GM12878 (cell line): ENCODE measurements around the gene SUPT3H. TPM values are rescaled to one million over a fixed set of nuclear protein-coding genes. Genes with fewer than 3 reads are reported as not detected.

ENCODE experiments used
- EZH2 ChIP-seq: IDR thresholded peaks from 2 replicates; pipeline ENCODE4 v1.6.1; 2012; ENCODE audit warnings: low read depth, mild to moderate bottlenecking, control low read depth, inconsistent platforms, low read length, borderline replicate concordance; ENCODE audit not compliant: control insufficient read depth
- MEF2B ChIP-seq: fragments of 450-650 bp; IDR thresholded peaks from 2 replicates; pipeline ENCODE4 v1.6.1; 2018; ENCODE audit warnings: mild to moderate bottlenecking, moderate library complexity; ENCODE audit not compliant: partially characterized antibody, poor library complexity, severe bottlenecking
- polyA plus RNA-seq, 11 experiments: library from polyadenylated mRNA; depleted of rRNA in 4 of 11; unstranded in 6 of 11; stranded (reverse) in 5 of 11; fragments of >200 nt; fragmentation: Nextera tagmentation in 4 of 11; fragmentation: Illumina TruSeq in 1 of 11; extraction: Ambion mirVana in 4 of 11; extraction: Trizol in 1 of 11; gene quantifications; 1 replicate in 1 of 11; 2 replicates in 10 of 11; pipeline versions ENCODE4 v1.2.1 to v1.2.3, GENCODE V29; 2011 to 2016; ENCODE audit warnings: inconsistent platforms in 2 of 11, missing spikeins in 2 of 11, low read depth in 1 of 11
- total RNA-seq, 4 experiments: library from RNA; depleted of rRNA in 3 of 4; stranded (reverse); fragments of >200 nt in 3 of 4; fragmentation: Illumina TruSeq in 1 of 4; extraction: Trizol in 1 of 4; gene quantifications; 2 replicates each; pipeline versions ENCODE4 v1.2.1 to v1.2.3, GENCODE V29; 2013 to 2021
- TF ChIP-seq, protein P1 (sequence below): fragments of 450-650 bp; IDR thresholded peaks from 2 replicates; pipeline ENCODE4 v1.6.1; 2018; ENCODE audit warnings: borderline replicate concordance, mild to moderate bottlenecking; ENCODE audit not compliant: partially characterized antibody
- TF ChIP-seq, protein P2 (sequence below): fragments of 450-650 bp; IDR thresholded peaks from 2 replicates; pipeline ENCODE4 v1.6.1; 2018; ENCODE audit warnings: mild to moderate bottlenecking, low read depth, moderate library complexity; ENCODE audit not compliant: partially characterized antibody
- TF ChIP-seq, protein P3 (sequence below): IDR thresholded peaks from 2 replicates; pipeline ENCODE4 v1.6.1; 2011; ENCODE audit warnings: mild to moderate bottlenecking, low read depth, low read length, moderate library complexity; ENCODE audit not compliant: insufficient replicate concordance

SUPT3H gene
- total and polyA plus RNA-seq, 10 of the 15 experiments (the other 5 are each of a cell fraction or from before 2014, with no cell fraction given) = 0.51 to 3.7 (median 2.0) TPM

DNA sequence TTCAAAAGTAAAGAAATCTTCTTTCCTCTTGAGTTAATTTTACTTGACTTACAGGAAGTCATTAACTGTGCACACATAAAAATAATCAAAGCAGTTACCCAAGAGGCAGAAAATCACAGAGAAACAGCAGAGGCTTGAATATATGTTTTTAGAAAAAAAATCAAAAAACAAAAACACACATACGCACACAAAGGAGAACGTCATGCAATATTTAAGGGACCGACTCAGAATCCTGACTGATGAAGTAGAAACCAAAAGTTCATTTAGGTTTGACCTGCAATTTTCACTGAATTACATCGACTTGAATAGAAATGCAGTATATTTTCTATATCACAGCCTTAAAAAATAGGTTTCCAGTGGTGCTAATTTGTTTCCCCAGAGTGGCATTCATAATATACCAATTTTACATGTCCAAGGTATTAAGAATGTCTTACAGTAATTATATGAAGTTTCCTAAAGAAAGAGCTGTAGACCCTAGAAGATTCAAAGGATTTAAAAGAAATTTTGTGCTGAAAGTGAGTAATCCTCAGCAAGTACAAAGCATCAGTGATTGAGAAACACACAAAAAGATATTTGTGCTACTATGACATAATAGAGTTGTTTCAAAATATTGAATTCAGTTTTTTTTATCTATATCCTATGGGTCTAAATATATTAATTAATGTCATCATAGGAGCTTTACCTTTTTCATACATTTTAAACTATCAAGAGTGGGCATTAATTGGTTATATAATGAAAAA lies 408.1 kb downstream of the SUPT3H start (continued):
- TF ChIP-seq, protein P1, sequence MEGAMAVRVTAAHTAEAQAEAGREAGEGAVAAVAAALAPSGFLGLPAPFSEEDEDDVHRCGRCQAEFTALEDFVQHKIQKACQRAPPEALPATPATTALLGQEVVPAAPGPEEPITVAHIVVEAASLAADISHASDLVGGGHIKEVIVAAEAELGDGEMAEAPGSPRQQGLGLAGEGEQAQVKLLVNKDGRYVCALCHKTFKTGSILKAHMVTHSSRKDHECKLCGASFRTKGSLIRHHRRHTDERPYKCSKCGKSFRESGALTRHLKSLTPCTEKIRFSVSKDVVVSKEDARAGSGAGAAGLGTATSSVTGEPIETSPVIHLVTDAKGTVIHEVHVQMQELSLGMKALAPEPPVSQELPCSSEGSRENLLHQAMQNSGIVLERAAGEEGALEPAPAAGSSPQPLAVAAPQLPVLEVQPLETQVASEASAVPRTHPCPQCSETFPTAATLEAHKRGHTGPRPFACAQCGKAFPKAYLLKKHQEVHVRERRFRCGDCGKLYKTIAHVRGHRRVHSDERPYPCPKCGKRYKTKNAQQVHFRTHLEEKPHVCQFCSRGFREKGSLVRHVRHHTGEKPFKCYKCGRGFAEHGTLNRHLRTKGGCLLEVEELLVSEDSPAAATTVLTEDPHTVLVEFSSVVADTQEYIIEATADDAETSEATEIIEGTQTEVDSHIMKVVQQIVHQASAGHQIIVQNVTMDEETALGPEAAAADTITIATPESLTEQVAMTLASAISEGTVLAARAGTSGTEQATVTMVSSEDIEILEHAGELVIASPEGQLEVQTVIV = no peak
- TF ChIP-seq EZH2 (no peak), MEF2B (no peak)
- TF ChIP-seq, protein P2, sequence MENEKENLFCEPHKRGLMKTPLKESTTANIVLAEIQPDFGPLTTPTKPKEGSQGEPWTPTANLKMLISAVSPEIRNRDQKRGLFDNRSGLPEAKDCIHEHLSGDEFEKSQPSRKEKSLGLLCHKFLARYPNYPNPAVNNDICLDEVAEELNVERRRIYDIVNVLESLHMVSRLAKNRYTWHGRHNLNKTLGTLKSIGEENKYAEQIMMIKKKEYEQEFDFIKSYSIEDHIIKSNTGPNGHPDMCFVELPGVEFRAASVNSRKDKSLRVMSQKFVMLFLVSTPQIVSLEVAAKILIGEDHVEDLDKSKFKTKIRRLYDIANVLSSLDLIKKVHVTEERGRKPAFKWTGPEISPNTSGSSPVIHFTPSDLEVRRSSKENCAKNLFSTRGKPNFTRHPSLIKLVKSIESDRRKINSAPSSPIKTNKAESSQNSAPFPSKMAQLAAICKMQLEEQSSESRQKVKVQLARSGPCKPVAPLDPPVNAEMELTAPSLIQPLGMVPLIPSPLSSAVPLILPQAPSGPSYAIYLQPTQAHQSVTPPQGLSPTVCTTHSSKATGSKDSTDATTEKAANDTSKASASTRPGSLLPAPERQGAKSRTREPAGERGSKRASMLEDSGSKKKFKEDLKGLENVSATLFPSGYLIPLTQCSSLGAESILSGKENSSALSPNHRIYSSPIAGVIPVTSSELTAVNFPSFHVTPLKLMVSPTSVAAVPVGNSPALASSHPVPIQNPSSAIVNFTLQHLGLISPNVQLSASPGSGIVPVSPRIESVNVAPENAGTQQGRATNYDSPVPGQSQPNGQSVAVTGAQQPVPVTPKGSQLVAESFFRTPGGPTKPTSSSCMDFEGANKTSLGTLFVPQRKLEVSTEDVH = no peak
- TF ChIP-seq, protein P3, sequence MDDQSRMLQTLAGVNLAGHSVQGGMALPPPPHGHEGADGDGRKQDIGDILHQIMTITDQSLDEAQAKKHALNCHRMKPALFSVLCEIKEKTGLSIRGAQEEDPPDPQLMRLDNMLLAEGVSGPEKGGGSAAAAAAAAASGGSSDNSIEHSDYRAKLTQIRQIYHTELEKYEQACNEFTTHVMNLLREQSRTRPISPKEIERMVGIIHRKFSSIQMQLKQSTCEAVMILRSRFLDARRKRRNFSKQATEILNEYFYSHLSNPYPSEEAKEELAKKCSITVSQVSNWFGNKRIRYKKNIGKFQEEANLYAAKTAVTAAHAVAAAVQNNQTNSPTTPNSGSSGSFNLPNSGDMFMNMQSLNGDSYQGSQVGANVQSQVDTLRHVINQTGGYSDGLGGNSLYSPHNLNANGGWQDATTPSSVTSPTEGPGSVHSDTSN = no peak
